Measurements from ENCODE around the gene NPAS1. TPM values are rescaled to one million over a fixed set of nuclear protein-coding genes. Genes with fewer than 3 reads are reported as not detected.
A peak's percentile ranks its signal among the peaks of the same experiment; 100 is the strongest.

NPAS1 gene
- polyA plus RNA-seq, 3 donors, result not detected

DNA sequence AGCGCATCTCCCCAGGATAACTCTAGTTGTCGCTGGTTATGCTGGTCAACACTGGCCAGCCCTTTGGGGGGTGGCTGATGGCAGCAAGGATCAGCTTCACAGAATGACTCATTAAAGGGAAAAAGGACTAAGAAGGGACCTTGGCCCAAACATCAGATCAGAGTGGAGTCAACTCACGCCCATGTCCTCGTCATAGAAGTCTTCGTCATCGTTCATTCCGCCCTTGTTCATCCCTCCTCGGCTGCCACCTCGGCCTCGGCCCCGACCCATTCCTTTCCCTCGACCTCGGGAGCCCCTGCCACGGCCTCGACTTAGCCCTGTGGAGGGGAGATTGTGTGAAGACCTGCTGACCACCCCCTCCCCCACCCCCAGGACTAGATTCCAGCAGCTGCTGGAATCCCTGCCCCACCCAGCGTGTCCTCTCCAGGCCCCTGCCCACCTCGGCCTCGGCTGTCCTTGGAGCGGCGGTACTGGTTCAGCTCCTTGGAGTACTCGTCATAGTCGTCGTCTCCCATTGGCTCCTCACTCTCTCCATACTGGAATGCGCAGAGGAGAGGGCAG is 65.3 kb downstream of the NPAS1 start:
- no peak overlapping the region for H3K27ac ChIP-seq (ENCODE audit: low read depth in 1 of 2, low read length in 2 of 2)
- DNase-seq, result no peak
- peak overlapping the region in 3 of 7 donors; percentile 16 to 31 (median 25) for H3K27ac Mint-ChIP-seq

GRCh38 chr19:47086280-47086679 is 66.6 kb downstream of the NPAS1 start:
- no peaks in the 10 kb centered on the region for H3K4me1 Mint-ChIP-seq
- TF ChIP-seq, protein P1, sequence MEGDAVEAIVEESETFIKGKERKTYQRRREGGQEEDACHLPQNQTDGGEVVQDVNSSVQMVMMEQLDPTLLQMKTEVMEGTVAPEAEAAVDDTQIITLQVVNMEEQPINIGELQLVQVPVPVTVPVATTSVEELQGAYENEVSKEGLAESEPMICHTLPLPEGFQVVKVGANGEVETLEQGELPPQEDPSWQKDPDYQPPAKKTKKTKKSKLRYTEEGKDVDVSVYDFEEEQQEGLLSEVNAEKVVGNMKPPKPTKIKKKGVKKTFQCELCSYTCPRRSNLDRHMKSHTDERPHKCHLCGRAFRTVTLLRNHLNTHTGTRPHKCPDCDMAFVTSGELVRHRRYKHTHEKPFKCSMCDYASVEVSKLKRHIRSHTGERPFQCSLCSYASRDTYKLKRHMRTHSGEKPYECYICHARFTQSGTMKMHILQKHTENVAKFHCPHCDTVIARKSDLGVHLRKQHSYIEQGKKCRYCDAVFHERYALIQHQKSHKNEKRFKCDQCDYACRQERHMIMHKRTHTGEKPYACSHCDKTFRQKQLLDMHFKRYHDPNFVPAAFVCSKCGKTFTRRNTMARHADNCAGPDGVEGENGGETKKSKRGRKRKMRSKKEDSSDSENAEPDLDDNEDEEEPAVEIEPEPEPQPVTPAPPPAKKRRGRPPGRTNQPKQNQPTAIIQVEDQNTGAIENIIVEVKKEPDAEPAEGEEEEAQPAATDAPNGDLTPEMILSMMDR (IDR thresholded peaks at IDR 0.05), result no peak
- Histone ChIP-seq H4K20me1 (ENCODE audit: insufficient read depth, low read length) (peaks cover 21% of the 10 kb centered on the region), H3K27me3 (ENCODE audit: control insufficient read depth in 2 of 2, insufficient read depth in 2 of 2, low read length in 2 of 2) (no peaks in the 10 kb centered on the region), H3K79me2 (ENCODE audit: insufficient read depth, low read length) (peaks cover 4% of the 10 kb centered on the region), H3K36me3 (replicated peaks in 1 of 2; ENCODE audit: control insufficient read depth in 1 of 2, insufficient read depth in 2 of 2, low read length in 2 of 2) (peaks cover 85 to 99% of the 10 kb centered on the region in 2 donors), H3K9ac (ENCODE audit: insufficient read depth, low read length, poor library complexity, severe bottlenecking) (no peak overlapping the region), H3K4me1 (ENCODE audit: control insufficient read depth in 1 of 2, insufficient read depth in 2 of 2, low read length in 2 of 2) (no peaks in the 10 kb centered on the region), H2AFZ (ENCODE audit: insufficient read depth, low read depth, low read length, poor library complexity, severe bottlenecking) (no peak overlapping the region), H3K27ac (ENCODE audit: low read depth in 1 of 2, low read length in 2 of 2) (no peak overlapping the region), H3K4me2 (replicated peaks; ENCODE audit: extremely low read depth, low read length, poor library complexity, severe bottlenecking) (no peak overlapping the region), H3K4me3 (replicated peaks in 1 of 3; ENCODE audit: low read depth in 2 of 3, low read length in 3 of 3) (no peak overlapping the region), H3K9me3 (replicated peaks in 1 of 2; ENCODE audit: control insufficient read depth in 1 of 2, insufficient read depth in 1 of 2, low read length in 2 of 2) (no peaks in the 10 kb centered on the region)
- H3K9me3 Mint-ChIP-seq, result no peaks in the 10 kb centered on the region
- intact Hi-C loops (cut with micrococcal nuclease), result no loop called here
- peak overlapping the region in 3 of 7 donors; percentile 18 to 65 (median 30) for H3K27ac Mint-ChIP-seq
- 97% methylated on average over 17 of the region's 17 CpGs for WGBS (ENCODE audit: insufficient coverage)
- H3K27me3 Mint-ChIP-seq (ENCODE audit: low read depth in 3 of 3), result peaks cover 0 to 2% (median 0%) of the 10 kb centered on the region in 3 donors
- DNase-seq, result no peak
- H3K4me3 Mint-ChIP-seq, result no peak overlapping the region
- peaks cover 82 to 100% of the 10 kb centered on the region in 2 donors for H3K36me3 Mint-ChIP-seq

More for the DNA sequence above, 65.3 kb downstream of the NPAS1 start:
- Mint-ChIP-seq H3K36me3 (peaks cover 80 to 100% of the 10 kb centered on the region in 2 donors), H3K9me3 (no peaks in the 10 kb centered on the region), H3K27me3 (ENCODE audit: low read depth in 3 of 3) (peaks cover 0 to 4% (median 0%) of the 10 kb centered on the region in 3 donors), H3K4me3 (no peak overlapping the region), H3K4me1 (no peaks in the 10 kb centered on the region)
- no peaks in the 10 kb centered on the region for H3K9me3 ChIP-seq (replicated peaks in 1 of 2; ENCODE audit: control insufficient read depth in 1 of 2, insufficient read depth in 1 of 2, low read length in 2 of 2)
- no peak overlapping the region for H3K4me3 ChIP-seq (replicated peaks in 1 of 3; ENCODE audit: low read depth in 2 of 3, low read length in 3 of 3)
- H2AFZ ChIP-seq (ENCODE audit: insufficient read depth, low read depth, low read length, poor library complexity, severe bottlenecking), result no peak overlapping the region
- peaks cover 4% of the 10 kb centered on the region for H3K79me2 ChIP-seq (ENCODE audit: insufficient read depth, low read length)
- 96% methylated on average over 11 of the region's 24 CpGs for WGBS (ENCODE audit: insufficient coverage)
- H3K4me2 ChIP-seq (replicated peaks; ENCODE audit: extremely low read depth, low read length, poor library complexity, severe bottlenecking), result no peak overlapping the region
- H3K27me3 ChIP-seq (ENCODE audit: control insufficient read depth in 2 of 2, insufficient read depth in 2 of 2, low read length in 2 of 2), result no peaks in the 10 kb centered on the region
- peaks cover 11% of the 10 kb centered on the region for H4K20me1 ChIP-seq (ENCODE audit: insufficient read depth, low read length)
- H3K36me3 ChIP-seq (replicated peaks in 1 of 2; ENCODE audit: control insufficient read depth in 1 of 2, insufficient read depth in 2 of 2, low read length in 2 of 2), result peaks cover 84 to 99% of the 10 kb centered on the region in 2 donors
- no peaks in the 10 kb centered on the region for H3K4me1 ChIP-seq (ENCODE audit: control insufficient read depth in 1 of 2, insufficient read depth in 2 of 2, low read length in 2 of 2)
- intact Hi-C loops (cut with micrococcal nuclease), result no loop called here
- TF ChIP-seq, protein P1 (IDR thresholded peaks at IDR 0.05), result no peak
- H3K9ac ChIP-seq (ENCODE audit: insufficient read depth, low read length, poor library complexity, severe bottlenecking), result no peak overlapping the region
